HEK293 (cell line): ENCODE measurements around the gene CXXC5.

Source experiments
- ATF2 ChIP-seq: fragments of 450-650 bp; formaldehyde crosslinking; IDR thresholded peaks from 2 replicates; pipeline ENCODE4 v1.5.1; 2016; ENCODE audit warnings: missing biosample characterization, missing genetic modification characterization, low read depth
- GLI2 ChIP-seq: fragments of 450-650 bp; formaldehyde crosslinking; IDR thresholded peaks from 2 replicates; pipeline ENCODE4; 2017; ENCODE audit warnings: missing biosample characterization, missing genetic modification characterization, low read depth, borderline replicate concordance
- GLIS2 ChIP-seq: fragments of 450-650 bp; formaldehyde crosslinking; IDR thresholded peaks from 2 replicates; pipeline ENCODE4 v1.5.1; 2016; ENCODE audit warnings: missing biosample characterization, missing genetic modification characterization
- KLF16 ChIP-seq: fragments of 450-650 bp; formaldehyde crosslinking; IDR thresholded peaks from 2 replicates; pipeline ENCODE4 v1.5.1; 2017; ENCODE audit warnings: missing biosample characterization, missing genetic modification characterization
- OVOL3 ChIP-seq: fragments of 450-650 bp; formaldehyde crosslinking; IDR thresholded peaks from 2 replicates; pipeline ENCODE4 v1.5.1; 2016; ENCODE audit warnings: missing biosample characterization, missing genetic modification characterization
- TSHZ1 ChIP-seq: fragments of 450-650 bp; formaldehyde crosslinking; IDR thresholded peaks from 2 replicates; pipeline ENCODE4 v1.5.1; 2016; ENCODE audit warnings: missing biosample characterization, missing genetic modification characterization, borderline replicate concordance
- ZBTB10 ChIP-seq: fragments of 450-650 bp; formaldehyde crosslinking; IDR thresholded peaks from 2 replicates; pipeline ENCODE4 v1.5.1; 2016; ENCODE audit warnings: missing biosample characterization, missing genetic modification characterization
- ZBTB17 ChIP-seq: fragments of 450-650 bp; formaldehyde crosslinking; IDR thresholded peaks from 2 replicates; pipeline ENCODE4 v1.5.1; 2016; ENCODE audit warnings: missing biosample characterization, missing genetic modification characterization
- ZBTB8A ChIP-seq: fragments of 450-650 bp; formaldehyde crosslinking; IDR thresholded peaks from 2 replicates; pipeline ENCODE4 v1.5.1; 2016; ENCODE audit warnings: missing biosample characterization, missing genetic modification characterization
- ZFHX2 ChIP-seq: fragments of 450-650 bp; formaldehyde crosslinking; conservative IDR thresholded peaks from 2 replicates; pipeline ENCODE4 v1.5.1; 2016; ENCODE audit warnings: missing biosample characterization, missing genetic modification characterization
- ZNF138 ChIP-seq: fragments of 450-650 bp; formaldehyde crosslinking; IDR thresholded peaks from 2 replicates; pipeline ENCODE4 v1.5.1; 2016; ENCODE audit warnings: missing biosample characterization, missing genetic modification characterization, borderline replicate concordance
- ZNF16 ChIP-seq: fragments of 450-650 bp; formaldehyde crosslinking; IDR thresholded peaks from 2 replicates; pipeline ENCODE4 v1.5.1; 2016; ENCODE audit warnings: low read depth, missing biosample characterization, missing genetic modification characterization
- ZNF2 ChIP-seq: fragments of 450-650 bp; formaldehyde crosslinking; IDR thresholded peaks from 2 replicates; pipeline ENCODE4 v1.5.1; 2016; ENCODE audit warnings: missing biosample characterization, missing genetic modification characterization
- ZNF394 ChIP-seq: fragments of 450-650 bp; formaldehyde crosslinking; IDR thresholded peaks from 2 replicates; pipeline ENCODE4 v1.5.1; 2016; ENCODE audit warnings: missing biosample characterization, missing genetic modification characterization, mild to moderate bottlenecking, moderate library complexity, borderline replicate concordance
- ZNF423 ChIP-seq: fragments of 450-650 bp; formaldehyde crosslinking; IDR thresholded peaks from 2 replicates; pipeline ENCODE4 v1.5.1; 2016; ENCODE audit warnings: missing biosample characterization, missing genetic modification characterization
- ZNF449 ChIP-seq: fragments of 450-650 bp; formaldehyde crosslinking; IDR thresholded peaks from 2 replicates; pipeline ENCODE4 v1.5.1; 2017; ENCODE audit warnings: missing biosample characterization, mild to moderate bottlenecking, missing genetic modification characterization, moderate library complexity
- ZNF501 ChIP-seq: fragments of 450-650 bp; formaldehyde crosslinking; IDR thresholded peaks from 2 replicates; pipeline ENCODE4 v1.5.1; 2016; ENCODE audit warnings: missing biosample characterization, missing genetic modification characterization
- ZNF555 ChIP-seq: fragments of 450-650 bp; formaldehyde crosslinking; conservative IDR thresholded peaks from 2 replicates; pipeline ENCODE4 v1.5.1; 2017; ENCODE audit warnings: missing biosample characterization, mild to moderate bottlenecking, missing genetic modification characterization, inconsistent platforms
- ZNF561 ChIP-seq: fragments of 450-650 bp; IDR thresholded peaks from 2 replicates; pipeline ENCODE4 v1.5.1; 2018; ENCODE audit warnings: missing biosample characterization, missing genetic modification characterization, borderline replicate concordance
- ZNF704 ChIP-seq: fragments of 450-650 bp; formaldehyde crosslinking; IDR thresholded peaks from 2 replicates; pipeline ENCODE4 v1.5.1; 2016; ENCODE audit warnings: missing biosample characterization, missing genetic modification characterization
- ZNF747 ChIP-seq: fragments of 450-650 bp; formaldehyde crosslinking; IDR thresholded peaks from 2 replicates; pipeline ENCODE4 v1.5.1; 2016; ENCODE audit warnings: missing biosample characterization, missing genetic modification characterization
- ZNF830 ChIP-seq: fragments of 450-650 bp; IDR thresholded peaks from 2 replicates; pipeline ENCODE4 v1.5.0; 2018; ENCODE audit warnings: missing biosample characterization, missing genetic modification characterization, low read depth, mild to moderate bottlenecking, moderate library complexity
- ZSCAN30 ChIP-seq: fragments of 450-650 bp; IDR thresholded peaks from 2 replicates; pipeline ENCODE4 v1.5.1; 2018; ENCODE audit warnings: missing biosample characterization, mild to moderate bottlenecking, missing genetic modification characterization, moderate library complexity
- ZXDB ChIP-seq: fragments of 450-650 bp; formaldehyde crosslinking; IDR thresholded peaks from 2 replicates; pipeline ENCODE4 v1.5.1; 2016; ENCODE audit warnings: missing biosample characterization, missing genetic modification characterization
- TF ChIP-seq, protein P1 (sequence below): fragments of 450-650 bp; formaldehyde crosslinking; IDR thresholded peaks from 2 replicates; pipeline ENCODE4 v1.5.1; 2017; ENCODE audit warnings: missing biosample characterization, missing genetic modification characterization
- TF ChIP-seq, protein P2 (sequence below): fragments of 450-650 bp; formaldehyde crosslinking; optimal IDR thresholded peaks from 2 replicates; pipeline ENCODE3; 2016; ENCODE audit warnings: missing biosample characterization, mild to moderate bottlenecking, missing genetic modification characterization

CXXC5 gene

DNA sequence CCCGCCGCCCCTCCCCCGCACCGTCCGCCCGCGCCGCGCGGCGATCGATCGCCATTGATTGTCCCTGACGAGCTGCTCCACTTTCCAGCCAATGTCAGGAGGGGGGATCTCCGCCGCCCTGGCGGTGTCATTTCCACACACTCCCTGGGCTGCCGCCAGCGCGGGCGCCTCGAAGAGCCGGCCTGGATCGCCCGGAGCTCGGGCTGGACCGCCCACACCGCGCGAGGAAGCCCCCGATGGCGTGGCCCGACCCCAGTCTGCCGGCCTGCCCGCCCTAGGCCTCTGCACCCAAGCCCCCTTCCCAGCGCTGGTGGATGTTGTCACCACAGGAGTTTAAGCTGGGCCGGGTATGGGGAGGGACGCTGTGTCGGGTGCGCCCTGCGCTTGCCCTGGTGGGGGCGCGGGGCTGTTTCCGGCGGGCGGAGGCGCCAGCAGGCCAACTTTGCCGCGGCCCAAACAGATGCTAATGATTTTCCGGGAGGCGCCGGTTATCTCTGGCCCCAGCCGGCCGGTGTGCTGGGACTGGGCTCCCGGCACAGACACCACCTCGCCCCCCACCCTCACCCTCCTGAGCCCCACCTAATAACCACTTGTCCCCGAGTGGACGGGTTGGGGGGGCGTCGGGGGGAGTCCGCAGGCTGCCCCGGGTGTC, 10.6 kb upstream of the CXXC5 start (continued):
- TF ChIP-seq TSHZ1 (tag by site-specific recombination) (no peak), ZNF561 (tag by site-specific recombination) (no peak), ZNF16 (tag by site-specific recombination) (no peak), ZNF501 (tag by site-specific recombination) (no peak), ZNF394 (tag by site-specific recombination) (no peak), ZSCAN30 (tag by site-specific recombination) (no peak), ZNF2 (tag by site-specific recombination) (no peak), OVOL3 (no peak), ZNF449 (tag by site-specific recombination) (peak; percentile 62; the same call in 1 of the 2 replicates), ATF2 (tag by site-specific recombination) (no peak), GLI2 (no peak), ZBTB10 (no peak), ZBTB8A (tag by site-specific recombination) (peak; percentile 80), KLF16 (tag by site-specific recombination) (no peak), ZNF704 (tag by site-specific recombination) (no peak), GLIS2 (tag by site-specific recombination) (peak; percentile 71), ZNF747 (tag by site-specific recombination) (no peak), ZNF423 (tag by site-specific recombination) (no peak), ZFHX2 (tag by site-specific recombination) (peak; percentile 61), ZNF830 (tag by site-specific recombination) (no peak), ZXDB (tag by site-specific recombination) (no peak), ZBTB17 (tag by site-specific recombination) (peak; percentile 47; the same call in 1 of the 2 replicates), ZNF555 (no peak), ZNF138 (no peak)
- TF ChIP-seq, protein P1, sequence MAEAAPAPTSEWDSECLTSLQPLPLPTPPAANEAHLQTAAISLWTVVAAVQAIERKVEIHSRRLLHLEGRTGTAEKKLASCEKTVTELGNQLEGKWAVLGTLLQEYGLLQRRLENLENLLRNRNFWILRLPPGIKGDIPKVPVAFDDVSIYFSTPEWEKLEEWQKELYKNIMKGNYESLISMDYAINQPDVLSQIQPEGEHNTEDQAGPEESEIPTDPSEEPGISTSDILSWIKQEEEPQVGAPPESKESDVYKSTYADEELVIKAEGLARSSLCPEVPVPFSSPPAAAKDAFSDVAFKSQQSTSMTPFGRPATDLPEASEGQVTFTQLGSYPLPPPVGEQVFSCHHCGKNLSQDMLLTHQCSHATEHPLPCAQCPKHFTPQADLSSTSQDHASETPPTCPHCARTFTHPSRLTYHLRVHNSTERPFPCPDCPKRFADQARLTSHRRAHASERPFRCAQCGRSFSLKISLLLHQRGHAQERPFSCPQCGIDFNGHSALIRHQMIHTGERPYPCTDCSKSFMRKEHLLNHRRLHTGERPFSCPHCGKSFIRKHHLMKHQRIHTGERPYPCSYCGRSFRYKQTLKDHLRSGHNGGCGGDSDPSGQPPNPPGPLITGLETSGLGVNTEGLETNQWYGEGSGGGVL (tag by site-specific recombination) = peak; percentile 74
- TF ChIP-seq, protein P2, sequence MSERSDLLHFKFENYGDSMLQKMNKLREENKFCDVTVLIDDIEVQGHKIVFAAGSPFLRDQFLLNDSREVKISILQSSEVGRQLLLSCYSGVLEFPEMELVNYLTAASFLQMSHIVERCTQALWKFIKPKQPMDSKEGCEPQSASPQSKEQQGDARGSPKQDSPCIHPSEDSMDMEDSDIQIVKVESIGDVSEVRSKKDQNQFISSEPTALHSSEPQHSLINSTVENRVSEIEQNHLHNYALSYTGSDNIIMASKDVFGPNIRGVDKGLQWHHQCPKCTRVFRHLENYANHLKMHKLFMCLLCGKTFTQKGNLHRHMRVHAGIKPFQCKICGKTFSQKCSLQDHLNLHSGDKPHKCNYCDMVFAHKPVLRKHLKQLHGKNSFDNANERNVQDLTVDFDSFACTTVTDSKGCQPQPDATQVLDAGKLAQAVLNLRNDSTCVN (tag by site-specific recombination) = peak; percentile 60
